GM23248 (cell line): ENCODE data around the gene KCNS1.

Experiments used
- EZH2 ChIP-seq: fragments of 200-600 bp; sonication (generic); IDR thresholded peaks from 2 replicates; pipeline ENCODE4 v1.6.1; 2018; ENCODE audit warnings: antibody characterized with exemption, mild to moderate bottlenecking; ENCODE audit not compliant: insufficient read depth, poor library complexity, severe bottlenecking
- EZH2phosphoT487 ChIP-seq: fragments of 200-600 bp; sonication (generic); IDR thresholded peaks from 2 replicates; pipeline ENCODE4 v1.6.1; 2018; ENCODE audit warnings: antibody characterized with exemption, moderate library complexity, mild to moderate bottlenecking, low read depth; ENCODE audit not compliant: insufficient read depth

DNA sequence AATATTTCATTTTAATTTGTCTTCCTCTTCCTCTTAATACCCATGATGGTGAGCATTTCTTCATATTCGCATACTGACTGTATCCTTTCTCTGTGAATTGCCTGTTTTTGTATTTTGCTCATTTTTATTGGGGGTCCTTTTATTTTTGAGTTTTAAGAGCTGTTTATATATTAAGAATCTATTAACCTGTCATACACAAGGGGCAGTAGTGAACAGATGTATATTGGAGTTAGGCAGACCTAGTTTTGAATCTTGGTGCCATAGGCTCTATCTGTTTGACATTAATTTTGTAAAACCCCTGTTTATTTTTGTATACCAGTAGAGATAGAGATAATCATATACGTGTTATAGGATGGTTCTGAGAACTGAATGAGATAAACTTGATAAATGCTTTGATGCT, 17.1 kb upstream of the KCNS1 start:
- no peak for TF ChIP-seq EZH2phosphoT487
- TF ChIP-seq EZH2, result no peak
